OCI-M2 (cell line): ENCODE results near the gene HNRNPH3.

Experiments
- DNase-seq: peaks from one replicate; lab custom pipeline; 2025; ENCODE audit not compliant: unreplicated experiment; lab: John Stamatoyannopoulos, UW

Gene HNRNPH3

DNA sequence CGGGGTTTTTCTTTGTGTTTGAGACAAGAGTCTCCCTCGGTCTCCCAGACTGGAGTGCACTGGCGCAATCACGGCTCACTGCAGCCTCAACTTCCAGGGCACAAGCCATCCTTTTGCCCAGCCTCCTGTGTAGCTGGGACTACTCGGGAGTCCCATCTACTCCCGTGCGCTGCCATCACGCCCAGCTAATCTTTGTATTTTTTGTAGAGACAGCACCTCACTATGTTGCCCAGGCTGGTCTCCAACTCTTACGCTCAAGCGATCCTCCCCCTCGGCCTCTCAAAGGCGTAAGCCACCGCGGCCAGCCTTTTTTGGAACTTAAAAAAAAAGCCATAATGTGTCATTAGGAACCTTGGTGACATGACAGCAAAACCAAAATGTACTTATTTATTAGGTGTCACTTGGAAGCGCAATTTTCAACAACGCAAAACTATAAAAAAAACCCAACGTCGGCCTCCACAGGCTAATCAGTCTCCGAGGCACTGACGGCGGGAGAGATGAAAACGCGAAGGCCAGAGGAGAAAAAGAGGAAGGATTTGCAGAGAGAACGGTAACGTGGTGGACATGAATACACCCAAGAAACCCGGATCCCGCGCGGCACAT is 911 bp upstream of the HNRNPH3 start:
- DNase-seq, result no peak

DNA sequence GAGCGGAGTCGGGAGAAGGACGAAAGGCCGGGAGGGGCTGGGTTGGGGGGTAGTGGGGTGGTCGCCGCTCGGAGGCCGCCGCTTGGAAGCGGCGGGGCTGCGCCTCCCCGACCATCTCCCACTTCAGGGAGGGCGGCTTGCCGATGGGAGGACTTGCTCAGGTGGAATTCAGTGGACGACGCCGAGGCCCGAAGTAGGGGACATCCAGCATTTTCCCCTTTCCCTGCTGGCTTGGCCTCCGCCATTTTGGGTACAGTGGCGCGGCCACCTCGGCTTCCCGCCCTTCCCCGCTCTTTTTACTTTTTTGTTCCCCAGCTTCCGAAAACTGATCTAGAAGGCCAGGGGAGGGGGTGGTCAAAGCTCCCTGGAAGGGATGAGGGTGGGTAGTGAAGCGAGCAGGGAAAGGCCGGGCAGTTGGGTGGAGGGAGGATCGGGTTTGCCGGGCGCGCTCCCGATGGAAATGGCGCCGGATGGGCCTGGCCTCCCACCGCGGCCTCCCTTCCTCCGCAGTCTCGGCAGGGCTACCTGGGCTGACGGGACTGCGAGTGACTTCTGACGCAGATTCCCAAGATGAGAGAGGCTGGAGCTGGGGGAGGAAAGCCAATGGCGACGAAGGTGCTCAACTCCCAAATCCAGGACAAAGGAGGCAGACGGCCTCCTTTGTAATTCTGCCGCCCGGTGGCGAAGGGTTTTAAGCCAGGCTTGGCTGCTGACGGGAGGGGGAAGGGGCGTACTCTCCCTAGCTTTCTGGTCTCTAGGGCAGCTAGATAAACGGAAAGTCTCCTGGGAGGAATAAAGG is 594 bp downstream of the HNRNPH3 start, which contains the start of gene PBLD:
Gene PBLD, minus strand, starts transcription at position 670 of the 799 bp plus-strand sequence. CDS start 26,084 bp downstream, outside the sequence.
- DNase-seq, result no peak

DNA sequence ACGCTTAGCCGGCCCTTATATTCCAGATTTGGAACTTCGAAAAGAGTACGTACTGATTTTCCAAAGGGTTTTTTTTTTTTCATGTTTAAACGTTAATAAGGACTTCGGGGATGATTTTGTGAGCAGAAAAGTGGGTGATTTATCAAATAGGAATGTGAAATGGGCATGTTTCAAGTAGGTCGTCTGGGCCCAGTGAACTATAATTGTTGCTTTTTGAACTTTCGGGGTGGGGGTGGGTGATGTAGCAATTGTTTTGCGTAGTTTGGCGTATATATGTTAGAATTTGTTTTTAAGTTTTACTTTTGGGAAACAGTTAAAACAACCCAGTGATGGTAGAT is 1.2 kb downstream of the HNRNPH3 start:
- DNase-seq, result no peak

DNA sequence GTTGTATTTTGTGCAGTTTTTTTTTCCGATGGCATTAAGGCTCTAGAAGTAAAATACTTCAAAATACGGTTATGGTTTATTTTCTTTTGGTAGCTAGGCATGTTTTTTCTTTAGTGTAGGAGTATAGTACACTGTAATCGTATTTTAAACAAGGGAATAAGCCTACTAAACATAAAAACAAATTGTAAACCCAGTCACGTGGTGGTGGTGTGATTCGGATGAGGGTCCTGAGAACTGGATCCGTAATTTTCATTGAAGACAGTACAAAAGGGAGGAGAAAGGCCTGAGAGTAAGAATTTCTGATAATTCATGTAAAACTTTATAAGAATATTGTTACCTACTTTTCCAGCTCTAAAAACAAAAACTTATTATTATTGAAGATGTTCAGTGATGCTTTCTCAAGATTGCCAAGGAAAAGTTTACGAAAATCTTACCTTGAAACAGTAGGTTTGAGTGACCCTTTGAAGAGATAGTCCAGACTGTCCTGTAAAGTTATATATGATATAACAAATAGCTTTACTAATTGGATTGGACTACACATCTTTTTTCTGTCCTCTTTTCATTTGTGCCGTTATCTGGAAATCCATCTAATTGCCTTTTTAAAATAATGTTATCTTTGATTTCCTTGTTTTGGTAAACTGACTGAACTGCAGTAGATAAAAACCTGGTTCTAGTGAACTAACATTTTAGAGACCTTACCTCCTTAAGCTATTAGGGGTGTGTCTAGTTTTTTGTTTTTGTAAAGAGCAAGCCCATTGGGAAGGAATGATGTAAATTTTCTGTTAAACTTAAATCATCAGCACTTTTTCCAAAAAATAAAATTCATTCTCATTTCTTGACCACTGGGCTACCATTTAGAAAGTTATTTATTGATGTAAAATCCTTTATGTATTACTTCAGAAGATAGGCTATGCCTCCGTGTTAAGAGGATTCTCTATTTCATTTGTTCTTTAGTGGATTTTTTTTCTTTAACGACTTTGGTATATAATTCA is 1.9 kb downstream of the HNRNPH3 start:
- no peak for DNase-seq

DNA sequence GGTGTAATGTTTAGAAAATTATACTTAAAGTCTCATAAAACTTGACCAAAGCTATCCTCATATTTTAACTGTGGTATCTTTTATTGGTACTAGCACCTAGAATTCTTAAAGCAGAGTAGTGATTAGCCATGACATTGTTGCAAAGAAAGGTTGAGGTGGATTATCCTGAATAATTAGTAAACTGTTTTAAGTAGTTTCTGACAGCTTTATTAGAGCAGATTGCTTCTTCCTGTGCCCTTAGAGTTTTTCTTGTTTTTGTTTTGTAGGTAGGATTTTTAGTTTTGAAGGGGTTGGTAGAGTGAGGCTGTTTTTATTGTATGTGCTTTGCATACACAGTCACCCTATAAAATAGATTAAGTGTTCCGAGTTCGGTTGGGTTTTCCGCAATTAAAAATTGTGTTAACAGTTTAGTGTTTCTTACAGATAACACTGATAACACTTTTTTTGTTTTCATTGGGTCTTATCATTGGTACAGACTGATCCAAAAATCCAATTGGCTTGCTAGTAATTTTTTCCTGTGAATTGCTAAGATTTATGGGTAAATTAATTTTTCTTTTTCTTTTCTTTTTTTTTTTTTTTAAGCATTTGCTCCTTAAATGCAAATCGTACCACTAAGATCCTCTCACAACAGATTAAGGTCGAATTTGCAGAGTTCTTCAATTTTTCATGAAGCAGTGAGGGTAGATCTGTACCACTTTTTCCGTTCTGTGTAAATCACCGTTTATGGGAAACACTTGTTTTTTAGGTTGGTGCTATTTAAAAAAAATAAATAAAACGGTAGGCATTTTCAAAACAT is 3.0 kb downstream of the HNRNPH3 start:
- no peak for DNase-seq

DNA sequence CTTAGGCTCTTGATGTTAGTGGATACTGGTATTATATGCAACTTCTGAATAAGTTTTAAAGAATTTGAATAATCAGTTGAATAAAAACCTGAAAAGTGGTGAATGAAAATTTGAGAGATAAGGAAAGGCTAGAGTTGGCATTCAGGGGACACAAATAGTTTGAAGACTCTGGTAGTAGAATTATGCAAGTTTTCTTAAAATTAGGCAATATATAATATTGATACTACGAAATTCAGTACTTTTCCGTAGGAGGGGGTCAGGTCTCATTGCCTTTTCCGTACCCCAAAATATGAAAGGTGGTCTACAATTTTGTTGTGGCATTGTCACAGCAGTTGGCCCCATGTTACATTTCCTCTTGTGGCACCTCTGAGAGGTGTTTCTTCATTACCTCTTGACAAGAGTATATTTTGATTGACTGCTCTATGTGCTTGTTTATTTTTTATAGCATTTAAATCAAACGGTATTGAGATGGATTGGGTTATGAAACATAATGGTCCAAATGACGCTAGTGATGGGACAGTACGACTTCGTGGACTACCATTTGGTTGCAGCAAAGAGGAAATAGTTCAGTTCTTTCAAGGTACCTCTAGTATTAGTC is 5.0 kb downstream of the HNRNPH3 start:
- no peak for DNase-seq

DNA sequence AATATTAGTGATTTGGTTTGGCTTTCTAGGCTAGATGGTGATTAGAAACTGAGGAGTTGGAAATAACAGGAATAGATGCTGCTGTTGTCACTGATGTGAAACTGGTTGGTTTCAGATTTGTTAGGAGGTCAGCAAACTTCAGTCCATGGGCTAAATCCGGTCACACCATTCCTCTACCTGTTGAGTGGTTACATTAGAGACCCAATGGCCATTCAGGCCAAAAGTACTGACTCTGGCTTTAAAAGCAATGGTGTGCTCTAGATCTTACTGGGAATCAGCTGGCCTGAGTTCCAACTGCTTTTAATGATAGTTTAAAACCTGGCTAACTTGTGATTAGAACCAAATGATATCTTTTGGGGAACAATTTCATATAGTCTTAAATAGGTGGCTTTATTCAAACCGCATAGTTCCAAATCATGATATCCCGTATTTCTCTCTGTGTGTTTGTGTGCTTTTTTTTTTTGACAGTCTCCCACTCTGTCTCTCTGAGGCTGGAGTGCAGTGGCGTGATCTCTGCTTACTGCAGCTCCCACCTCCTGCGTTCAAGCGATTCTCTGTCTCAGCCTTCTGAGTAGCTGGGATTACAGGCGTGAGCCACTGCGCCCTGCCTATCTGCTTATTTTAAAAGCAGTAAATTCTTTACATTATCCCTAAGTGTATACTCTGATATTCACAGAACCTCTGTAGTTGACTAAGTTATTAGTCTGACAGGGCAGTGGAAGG is 8.7 kb downstream of the HNRNPH3 start:
- no peak for DNase-seq

DNA sequence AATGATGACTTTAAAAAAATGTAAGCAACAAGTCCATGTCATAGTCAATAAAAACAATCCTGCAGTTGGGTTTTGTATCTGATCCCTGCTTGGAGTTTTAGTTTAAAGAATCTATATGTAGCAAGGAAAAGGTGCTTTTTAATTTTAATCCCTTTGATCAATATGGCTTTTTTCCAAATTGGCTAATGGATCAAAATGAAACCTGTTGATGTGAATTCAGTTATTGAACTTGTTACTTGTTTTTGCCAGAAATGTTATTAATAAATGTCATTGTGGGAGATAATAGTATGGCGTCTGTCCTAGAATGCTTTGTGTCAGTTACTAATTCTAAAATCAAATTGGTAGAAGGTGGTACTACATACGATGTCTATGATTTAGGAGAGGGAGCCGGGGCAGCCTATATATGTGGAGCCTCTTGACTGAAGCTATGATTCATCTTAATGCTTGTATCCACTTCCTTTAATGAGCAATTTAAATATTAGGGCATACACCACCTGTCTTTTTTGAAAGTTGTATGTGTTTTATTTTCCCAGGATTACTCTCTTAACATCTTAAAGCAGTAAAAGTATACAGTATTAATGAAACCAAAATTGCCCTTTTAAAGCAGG is 11.1 kb downstream of the HNRNPH3 start:
- no peak for DNase-seq

DNA sequence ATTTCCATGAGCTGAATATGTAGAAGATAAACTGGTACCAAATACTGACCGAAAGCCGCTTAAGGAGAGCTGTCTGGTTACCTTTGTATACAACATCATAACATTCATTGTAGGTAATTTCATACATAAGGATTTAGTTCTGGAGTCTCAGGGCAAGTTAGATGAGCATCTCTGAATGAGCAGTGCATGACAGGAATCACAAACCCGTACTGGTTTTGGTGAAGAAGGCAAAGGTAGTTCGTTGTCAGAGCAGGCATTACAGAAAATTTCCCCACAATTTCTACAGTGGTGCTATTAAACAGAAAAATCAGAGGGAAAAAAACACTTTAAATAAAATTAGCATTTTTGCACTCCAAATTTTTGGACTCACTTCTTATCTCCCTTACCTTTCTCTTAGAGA is 13.8 kb downstream of the HNRNPH3 start:
- no peak for DNase-seq

DNA sequence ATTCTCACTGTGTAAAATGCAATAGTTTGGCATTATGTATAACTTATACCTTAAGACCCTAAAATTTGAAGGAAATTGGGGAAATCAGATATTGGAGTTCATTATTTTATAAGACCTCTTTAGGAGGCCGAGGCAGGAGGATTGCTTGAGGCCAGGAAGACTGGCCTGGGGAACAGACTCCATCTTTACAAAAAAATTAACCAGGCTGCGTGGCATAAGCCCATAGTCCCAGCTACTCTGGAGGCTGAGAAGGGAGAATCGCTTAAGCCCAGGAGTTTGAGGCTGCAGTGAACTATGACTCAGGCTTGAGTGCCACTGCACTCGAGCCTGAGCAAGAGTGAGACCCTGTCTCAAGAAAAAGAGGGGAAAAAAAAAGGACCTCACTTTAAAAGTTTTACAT is 14.9 kb downstream of the HNRNPH3 start:
- no peak for DNase-seq

DNA sequence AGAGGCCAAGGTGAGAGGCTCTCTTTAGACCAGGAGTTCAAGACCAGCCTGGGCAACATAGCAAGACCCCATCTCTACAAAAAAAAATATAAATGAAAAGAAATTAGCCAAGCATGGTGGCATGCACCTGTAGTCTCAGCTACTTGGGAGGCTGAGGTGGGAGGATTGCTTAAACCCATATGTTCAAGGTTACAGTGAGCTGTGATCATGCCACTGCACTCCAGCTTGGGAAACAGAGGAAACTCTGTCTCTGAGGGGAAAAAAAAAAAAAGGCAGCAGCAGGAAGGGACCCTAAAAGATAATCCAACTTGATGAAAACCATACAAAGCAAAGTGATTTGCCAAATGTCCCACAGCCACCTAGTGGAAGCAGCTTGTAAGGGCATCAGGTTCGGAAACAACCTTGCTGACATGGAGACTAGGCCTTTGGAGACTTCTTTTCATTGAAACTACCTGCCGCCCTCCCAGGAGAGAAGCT is 16.4 kb downstream of the HNRNPH3 start:
- peak; percentile 23 for DNase-seq

DNA sequence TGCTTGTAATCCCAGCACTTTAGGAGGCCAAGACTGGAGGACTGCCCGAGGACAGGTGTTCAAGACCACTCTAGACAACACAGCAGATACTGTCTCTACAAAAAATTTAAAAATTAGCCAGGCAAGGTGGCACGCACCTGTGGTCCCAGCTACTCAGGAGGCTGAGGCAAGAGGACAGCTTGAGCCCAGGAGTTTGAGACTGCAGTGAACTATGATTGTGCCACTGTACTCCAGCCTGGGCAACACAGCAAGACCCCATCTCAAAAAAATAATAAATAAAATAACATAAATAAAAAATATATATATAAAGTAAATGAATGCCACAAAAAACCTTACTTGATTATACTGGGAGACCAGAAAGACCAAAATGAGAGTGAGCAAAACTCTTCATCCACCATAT is 21.7 kb downstream of the HNRNPH3 start:
- no peak for DNase-seq

DNA sequence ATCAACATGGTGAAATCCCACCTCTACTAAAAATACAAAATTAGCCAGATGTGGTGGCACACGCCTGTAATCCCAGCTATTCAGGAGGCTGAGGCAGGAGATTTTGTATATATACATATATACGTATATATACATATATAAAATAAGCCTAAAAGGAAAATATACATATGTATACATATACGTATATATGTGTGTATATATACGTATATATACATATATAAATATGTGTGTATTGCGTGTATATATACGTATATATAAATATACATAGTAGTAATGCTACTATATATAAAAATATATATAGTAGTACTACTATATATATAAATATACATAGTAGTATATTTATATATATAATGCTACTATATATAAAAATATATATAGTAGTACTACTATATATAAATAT is 27.3 kb downstream of the HNRNPH3 start:
- DNase-seq, result no peak

DNA sequence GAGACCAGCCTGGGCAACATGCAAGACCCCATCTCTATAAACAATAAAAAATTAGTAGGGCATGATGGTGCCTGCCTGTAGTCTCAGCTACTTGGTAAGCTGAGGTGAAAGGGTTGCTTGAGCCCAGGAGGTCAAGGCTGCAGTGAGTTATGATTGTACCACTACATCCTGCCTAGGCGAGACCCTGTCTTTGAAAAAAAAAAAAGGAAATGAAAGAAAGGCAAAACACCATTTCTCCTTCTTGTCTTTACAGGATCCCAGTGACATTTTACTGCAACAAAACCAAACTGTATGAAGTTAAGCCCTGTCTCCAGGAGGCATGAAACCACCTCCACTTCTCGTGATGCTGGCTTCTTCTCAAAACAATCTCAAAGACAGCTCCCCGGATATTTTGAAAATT is 30.7 kb downstream of the HNRNPH3 start:
- DNase-seq, result no peak

DNA sequence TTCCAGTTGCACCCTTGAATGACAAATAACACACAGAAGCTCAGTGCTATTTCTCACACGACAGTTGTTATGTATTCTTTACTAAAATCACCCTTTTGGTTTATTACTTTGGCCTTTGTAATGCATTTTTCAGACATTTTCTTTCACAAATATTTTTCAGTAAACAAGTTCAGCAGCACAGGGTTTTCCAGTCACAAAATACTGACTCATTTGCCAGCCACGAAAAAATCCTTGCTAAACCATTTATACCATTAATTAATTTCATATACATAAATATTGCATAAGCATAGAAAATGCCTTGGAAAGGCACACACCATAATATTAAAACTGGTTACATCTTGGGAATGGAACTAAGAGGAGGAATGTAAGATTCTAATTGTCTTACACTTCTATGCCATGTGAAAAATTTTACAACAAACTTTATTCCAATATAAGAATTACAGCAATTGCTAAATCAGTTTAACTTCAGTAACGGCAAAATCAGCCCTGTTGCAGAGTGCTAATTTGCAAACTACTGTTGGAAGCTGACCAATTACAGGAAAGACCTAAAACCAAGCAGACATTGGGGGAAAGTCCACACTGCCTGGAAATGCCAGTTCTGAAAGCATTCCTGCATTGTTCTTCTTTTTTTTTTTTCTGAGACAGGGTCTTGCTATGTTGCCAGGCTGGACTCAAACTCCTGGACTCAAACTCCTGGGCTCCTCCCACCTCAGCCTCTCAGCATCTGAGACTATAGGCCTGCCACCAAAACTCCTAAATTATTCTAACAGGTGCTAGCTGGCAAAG is 32.4 kb downstream of the HNRNPH3 start:
- DNase-seq, result no peak

DNA sequence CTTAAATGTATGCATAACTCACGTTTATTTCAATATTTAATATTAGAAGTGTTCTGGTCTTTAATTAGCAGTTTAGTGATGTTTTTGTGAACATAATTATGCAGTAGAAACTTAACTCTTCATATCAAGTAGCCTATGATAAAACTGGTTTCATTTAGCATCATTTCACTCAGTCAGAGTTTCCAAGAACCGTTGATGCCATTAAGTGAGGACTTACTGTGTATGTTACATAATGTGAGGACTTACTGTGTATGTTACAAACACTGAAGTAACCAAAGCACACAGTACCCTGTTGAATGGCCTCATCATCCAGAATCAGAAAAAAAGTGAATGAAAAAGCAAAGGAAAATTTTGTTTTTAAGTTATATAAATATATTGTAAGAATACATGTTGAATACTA is 33.7 kb downstream of the HNRNPH3 start:
- no peak for DNase-seq

DNA sequence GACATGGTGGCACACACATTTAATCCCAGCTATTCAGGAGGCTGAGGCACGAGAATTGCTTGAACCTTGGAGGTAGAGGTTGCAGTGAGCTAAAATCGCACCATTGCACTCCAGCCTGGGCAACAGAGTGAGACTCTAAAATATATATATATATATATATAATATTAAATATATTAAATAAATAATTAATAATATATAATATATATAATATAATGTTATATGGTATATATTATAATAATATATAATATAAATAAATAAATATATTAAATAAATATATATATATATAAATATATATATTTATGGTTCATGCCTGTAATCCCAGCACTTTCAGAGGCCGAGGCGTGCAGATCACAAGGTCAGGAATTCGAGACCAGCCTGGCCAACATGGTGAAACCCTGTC is 34.7 kb downstream of the HNRNPH3 start:
- no peak for DNase-seq

DNA sequence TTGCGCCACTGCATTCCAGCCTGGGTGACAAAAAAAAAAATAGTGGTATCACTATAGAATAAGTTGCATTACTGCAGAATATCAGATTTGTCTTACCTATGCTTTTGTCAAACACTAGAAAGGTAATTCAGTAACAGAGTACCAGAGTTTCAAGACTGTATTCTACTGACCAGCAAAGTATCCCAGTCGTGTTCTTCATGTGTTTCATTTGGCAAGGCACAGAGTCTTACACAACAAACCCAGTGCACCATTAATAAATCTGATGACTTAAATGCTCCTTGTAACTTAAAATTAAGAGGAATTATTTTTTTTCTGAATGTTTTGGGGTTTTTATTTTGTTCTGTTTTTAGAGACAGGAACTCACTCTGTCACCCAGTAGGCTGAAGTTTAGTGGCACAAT is 35.3 kb downstream of the HNRNPH3 start:
- no peak for DNase-seq
